VCaP (cell line): ENCODE results near the gene TNFRSF8.

Experiments
- H3K27ac ChIP-seq: fragments of 450-650 bp; 2 replicates; pipeline ENCODE4 v1.5.1; 2017
- CTCF ChIP-seq: fragments of 450-650 bp; conservative IDR thresholded peaks from 2 replicates; pipeline ENCODE4 v1.5.1; 2017; ENCODE audit warnings: mild to moderate bottlenecking, moderate library complexity

TNFRSF8 gene

GRCh38 chr1:12076425-12077005 is 13.4 kb downstream of the TNFRSF8 start:
- no peak for TF ChIP-seq CTCF

GRCh38 chr1:12078575-12078937 is 15.5 kb downstream of the TNFRSF8 start:
- no peak overlapping the region for H3K27ac ChIP-seq
- TF ChIP-seq CTCF = no peak

More at GRCh38 chr1:12076425-12077005, 13.4 kb downstream of the TNFRSF8 start:
- H3K27ac ChIP-seq = no peak overlapping the region

GRCh38 chr1:12078938-12079861 is 16.1 kb downstream of the TNFRSF8 start:
- H3K27ac ChIP-seq = no peak overlapping the region
- TF ChIP-seq CTCF = peak; percentile 78

GRCh38 chr1:12080156-12080555 is 17.1 kb downstream of the TNFRSF8 start:
- no peak for TF ChIP-seq CTCF
- H3K27ac ChIP-seq = no peak overlapping the region

GRCh38 chr1:12080773-12081556 is 17.9 kb downstream of the TNFRSF8 start:
- no peak for TF ChIP-seq CTCF
- H3K27ac ChIP-seq = no peak overlapping the region

GRCh38 chr1:12081648-12082396 is 18.7 kb downstream of the TNFRSF8 start:
- no peak for TF ChIP-seq CTCF
- no peak overlapping the region for H3K27ac ChIP-seq

GRCh38 chr1:12082988-12083387 is 19.9 kb downstream of the TNFRSF8 start:
- H3K27ac ChIP-seq = no peak overlapping the region
- TF ChIP-seq CTCF = no peak
